ENCODE measurements around the gene PXMP2. TPM values are rescaled to one million over a fixed set of nuclear protein-coding genes. Genes with fewer than 3 reads are reported as not detected.

Gene PXMP2
- total RNA-seq, 1 donor from 2014 or later = 9.0 TPM

GRCh38 chr12:132723015-132723763 lies 35.8 kb downstream of the PXMP2 start:
- Histone ChIP-seq H3K9ac (ENCODE audit: low read length) (peak overlapping the region; percentile 65), H3K36me3 (ENCODE audit: insufficient read depth, low read length) (peaks cover 64% of the 10 kb centered on the region), H3K79me2 (ENCODE audit: insufficient read depth, low read length) (peaks cover 61% of the 10 kb centered on the region), H3K27ac (ENCODE audit: low read depth, low read length) (peak overlapping the region; percentile 48), H3K4me2 (ENCODE audit: low read length) (peak overlapping the region; percentile 36), H4K20me1 (ENCODE audit: insufficient read depth, low read length) (peaks cover 91% of the 10 kb centered on the region), H2AFZ (ENCODE audit: low read depth, low read length) (no peak overlapping the region), H3K27me3 (ENCODE audit: insufficient read depth, low read length) (no peaks in the 10 kb centered on the region), H3K9me3 (ENCODE audit: insufficient read depth, low read depth, low read length) (no peaks in the 10 kb centered on the region), H3K4me1 (ENCODE audit: insufficient read depth, low read length) (peaks cover 11% of the 10 kb centered on the region), H3K4me3 (ENCODE audit: insufficient read depth, low read depth, low read length) (no peak overlapping the region)
- no peak for FAIRE-seq
- H3K9me3 Mint-ChIP-seq (ENCODE audit: unreplicated experiment) = no peaks in the 10 kb centered on the region
- H3K4me3 Mint-ChIP-seq (ENCODE audit: unreplicated experiment) = no peak overlapping the region
- peak; percentile 35 for DNase-seq (ENCODE audit: low read depth)
- peak overlapping the region; percentile 69 for H3K27ac Mint-ChIP-seq (ENCODE audit: unreplicated experiment)
- H3K4me1 Mint-ChIP-seq (ENCODE audit: low read depth, unreplicated experiment) = peaks cover 3% of the 10 kb centered on the region
- H3K27me3 Mint-ChIP-seq (ENCODE audit: low read depth, unreplicated experiment) = no peaks in the 10 kb centered on the region
- H3K36me3 Mint-ChIP-seq (ENCODE audit: low read depth, unreplicated experiment) = peaks cover 24% of the 10 kb centered on the region
- TF ChIP-seq EZH2 (IDR thresholded peaks at IDR 0.05; ENCODE audit: insufficient read depth, low read length) (no peak), CTCF (IDR thresholded peaks at IDR 0.05; ENCODE audit: insufficient read depth, low read depth, low read length) (no peak)

GRCh38 chr12:132723764-132724140 lies 36.4 kb downstream of the PXMP2 start:
- Histone ChIP-seq H3K27ac (ENCODE audit: low read depth, low read length) (peak overlapping the region; percentile 48), H3K27me3 (ENCODE audit: insufficient read depth, low read length) (no peaks in the 10 kb centered on the region), H3K9me3 (ENCODE audit: insufficient read depth, low read depth, low read length) (no peaks in the 10 kb centered on the region), H4K20me1 (ENCODE audit: insufficient read depth, low read length) (peaks cover 95% of the 10 kb centered on the region), H3K9ac (ENCODE audit: low read length) (peak overlapping the region; percentile 65), H3K4me2 (ENCODE audit: low read length) (peak overlapping the region; percentile 36), H3K79me2 (ENCODE audit: insufficient read depth, low read length) (peaks cover 66% of the 10 kb centered on the region), H3K4me1 (ENCODE audit: insufficient read depth, low read length) (peaks cover 11% of the 10 kb centered on the region), H2AFZ (ENCODE audit: low read depth, low read length) (no peak overlapping the region), H3K36me3 (ENCODE audit: insufficient read depth, low read length) (peaks cover 64% of the 10 kb centered on the region), H3K4me3 (ENCODE audit: insufficient read depth, low read depth, low read length) (no peak overlapping the region)
- no peak for TF ChIP-seq CTCF (IDR thresholded peaks at IDR 0.05; ENCODE audit: insufficient read depth, low read depth, low read length)
- TF ChIP-seq EZH2 (IDR thresholded peaks at IDR 0.05; ENCODE audit: insufficient read depth, low read length) = no peak
- peaks cover 28% of the 10 kb centered on the region for H3K36me3 Mint-ChIP-seq (ENCODE audit: low read depth, unreplicated experiment)
- H3K4me3 Mint-ChIP-seq (ENCODE audit: unreplicated experiment) = peak overlapping the region; percentile 6
- no peak for FAIRE-seq
- H3K27ac Mint-ChIP-seq (ENCODE audit: unreplicated experiment) = no peak overlapping the region
- H3K9me3 Mint-ChIP-seq (ENCODE audit: unreplicated experiment) = no peaks in the 10 kb centered on the region
- H3K27me3 Mint-ChIP-seq (ENCODE audit: low read depth, unreplicated experiment) = no peaks in the 10 kb centered on the region
- H3K4me1 Mint-ChIP-seq (ENCODE audit: low read depth, unreplicated experiment) = peaks cover 3% of the 10 kb centered on the region
- peak; percentile 77 for DNase-seq (ENCODE audit: low read depth)

All from astrocyte (in vitro differentiated cells and primary cell).